ENCODE results near the gene GPR157.
A peak's percentile ranks its signal among the peaks of the same experiment; 100 is the strongest.

DNA sequence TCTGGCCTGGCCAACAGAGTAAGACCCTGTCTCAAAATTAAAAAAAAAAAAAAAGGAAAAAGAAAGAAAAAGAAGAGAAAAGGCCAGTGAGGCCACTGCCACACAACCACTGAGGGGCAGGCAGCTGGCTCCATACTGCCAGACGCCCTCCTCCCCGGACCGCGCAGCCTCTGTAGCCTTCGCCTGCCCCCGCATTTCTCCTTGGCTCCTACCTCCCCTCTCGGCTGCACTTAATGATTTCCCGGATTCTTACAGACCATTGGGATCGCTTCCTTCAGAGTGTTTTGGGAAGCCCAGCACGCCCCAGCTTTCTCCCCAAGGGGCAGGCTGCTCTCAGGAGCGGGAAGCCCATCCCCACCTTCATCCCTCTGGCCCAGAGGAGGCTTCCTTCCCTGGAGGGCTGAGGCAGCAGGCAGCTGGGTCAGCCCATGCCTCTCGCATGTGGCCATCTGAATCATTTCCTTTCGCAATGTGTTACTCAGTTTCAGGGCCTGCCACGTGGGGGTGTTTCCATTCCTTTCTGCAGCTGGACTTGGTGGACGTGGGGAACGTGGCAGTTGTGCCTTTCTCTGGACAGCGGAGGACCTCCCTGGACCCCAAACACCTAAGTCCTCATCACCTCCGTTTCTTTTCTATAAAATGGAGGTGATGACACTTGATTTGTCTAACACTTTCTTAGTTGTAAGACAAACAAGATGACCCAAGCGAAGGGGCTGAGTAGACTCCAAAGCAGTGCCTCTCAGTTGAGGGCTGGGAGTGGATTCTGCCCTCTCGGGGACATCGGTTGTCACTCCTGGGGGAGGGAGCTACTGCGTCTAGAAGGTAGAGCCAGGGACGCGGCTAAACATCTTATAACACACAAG lies 61.7 kb downstream of the GPR157 start:
- no peak for TF ChIP-seq POLR2AphosphoS5 (IDR thresholded peaks at IDR 0.05; ENCODE audit: low read depth, low read length)
- TF ChIP-seq, protein P1, sequence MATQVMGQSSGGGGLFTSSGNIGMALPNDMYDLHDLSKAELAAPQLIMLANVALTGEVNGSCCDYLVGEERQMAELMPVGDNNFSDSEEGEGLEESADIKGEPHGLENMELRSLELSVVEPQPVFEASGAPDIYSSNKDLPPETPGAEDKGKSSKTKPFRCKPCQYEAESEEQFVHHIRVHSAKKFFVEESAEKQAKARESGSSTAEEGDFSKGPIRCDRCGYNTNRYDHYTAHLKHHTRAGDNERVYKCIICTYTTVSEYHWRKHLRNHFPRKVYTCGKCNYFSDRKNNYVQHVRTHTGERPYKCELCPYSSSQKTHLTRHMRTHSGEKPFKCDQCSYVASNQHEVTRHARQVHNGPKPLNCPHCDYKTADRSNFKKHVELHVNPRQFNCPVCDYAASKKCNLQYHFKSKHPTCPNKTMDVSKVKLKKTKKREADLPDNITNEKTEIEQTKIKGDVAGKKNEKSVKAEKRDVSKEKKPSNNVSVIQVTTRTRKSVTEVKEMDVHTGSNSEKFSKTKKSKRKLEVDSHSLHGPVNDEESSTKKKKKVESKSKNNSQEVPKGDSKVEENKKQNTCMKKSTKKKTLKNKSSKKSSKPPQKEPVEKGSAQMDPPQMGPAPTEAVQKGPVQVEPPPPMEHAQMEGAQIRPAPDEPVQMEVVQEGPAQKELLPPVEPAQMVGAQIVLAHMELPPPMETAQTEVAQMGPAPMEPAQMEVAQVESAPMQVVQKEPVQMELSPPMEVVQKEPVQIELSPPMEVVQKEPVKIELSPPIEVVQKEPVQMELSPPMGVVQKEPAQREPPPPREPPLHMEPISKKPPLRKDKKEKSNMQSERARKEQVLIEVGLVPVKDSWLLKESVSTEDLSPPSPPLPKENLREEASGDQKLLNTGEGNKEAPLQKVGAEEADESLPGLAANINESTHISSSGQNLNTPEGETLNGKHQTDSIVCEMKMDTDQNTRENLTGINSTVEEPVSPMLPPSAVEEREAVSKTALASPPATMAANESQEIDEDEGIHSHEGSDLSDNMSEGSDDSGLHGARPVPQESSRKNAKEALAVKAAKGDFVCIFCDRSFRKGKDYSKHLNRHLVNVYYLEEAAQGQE (IDR thresholded peaks at IDR 0.05; ENCODE audit: insufficient read depth in 1 of 2, low read depth in 2 of 2, low read length in 2 of 2) = no peak
- TF ChIP-seq TAF1 (IDR thresholded peaks at IDR 0.05; ENCODE audit: borderline replicate concordance, insufficient read depth, low read length) = no peak
- TF ChIP-seq SIN3A (IDR thresholded peaks at IDR 0.05; ENCODE audit: borderline replicate concordance, insufficient read depth, low read length) = peak; percentile 41; the same call in 1 of the 2 replicates
- no peak for TF ChIP-seq FOXP2 (optimal IDR thresholded peaks at IDR 0.05; ENCODE audit: borderline replicate concordance, extremely low read depth, extremely low read length, insufficient read depth)

Data from PFSK-1 (cell line).